ENCODE measurements around the gene PIEZO1.

The PIEZO1 gene

GRCh38 chr16:88748364-88748763 is 36.7 kb downstream of the PIEZO1 start:
- DNase-seq, result no peak

- no peak for DNase-seq
These were observed 37.3 kb downstream of the PIEZO1 start for GRCh38 chr16:88747588-88748301.

GRCh38 chr16:88746506-88746905 is 38.5 kb downstream of the PIEZO1 start:
- DNase-seq, result no peak

- DNase-seq, result no peak
These were observed 40.2 kb downstream of the PIEZO1 start for GRCh38 chr16:88744577-88745521.

GRCh38 chr16:88743693-88744576 is 41.1 kb downstream of the PIEZO1 start:
- no peak for DNase-seq

- no peak for DNase-seq
These were observed 42.0 kb downstream of the PIEZO1 start for GRCh38 chr16:88742896-88743605.

- DNase-seq, result no peak
These were observed 43.7 kb downstream of the PIEZO1 start for GRCh38 chr16:88741368-88741767.

- no peak for DNase-seq
These were observed 44.3 kb downstream of the PIEZO1 start for GRCh38 chr16:88740727-88741055.

- DNase-seq, result no peak
These were observed 44.9 kb downstream of the PIEZO1 start for GRCh38 chr16:88739977-88740726.

GRCh38 chr16:88739139-88739976 is 45.7 kb downstream of the PIEZO1 start:
- DNase-seq, result no peak

GRCh38 chr16:88738151-88739084 is 46.6 kb downstream of the PIEZO1 start:
- DNase-seq, result no peak

- DNase-seq, result no peak
These were observed 47.5 kb downstream of the PIEZO1 start for GRCh38 chr16:88737298-88738150.

- DNase-seq, result no peak
These were observed 48.5 kb downstream of the PIEZO1 start for GRCh38 chr16:88736496-88736895.

GRCh38 chr16:88736088-88736487 is 48.9 kb downstream of the PIEZO1 start:
- DNase-seq, result no peak

- DNase-seq, result no peak
These were observed 49.4 kb downstream of the PIEZO1 start for GRCh38 chr16:88735616-88736015.

GRCh38 chr16:88735121-88735520 is 49.9 kb downstream of the PIEZO1 start:
- DNase-seq, result no peak

- no peak for DNase-seq
These were observed 50.7 kb downstream of the PIEZO1 start for GRCh38 chr16:88734361-88734728.

- DNase-seq, result no peak
These were observed 51.2 kb downstream of the PIEZO1 start for GRCh38 chr16:88733630-88734360.

All from NCI-H2081 treated with DMSO at 0.1 percent for 48 hours (cell line).